Activated CD4-positive, alpha-beta memory T cell treated with anti-CD3 and anti-CD28 coated beads for 36 hours (primary cell): ENCODE data around the gene USP4. TPM values are rescaled to one million over a fixed set of nuclear protein-coding genes. Genes with fewer than 3 reads are reported as not detected.
"Not testable (repeated sequence)": the region's sequence is repeated elsewhere in the genome, so short reads cannot be mapped to it uniquely, and the experiment has no call there.

Experiments
- CTCF ChIA-PET: fragments of 350-600 bp; sonication (Branson Sonifier 250); formaldehyde crosslinking; loops from one replicate; lab custom pipeline; 2021; ENCODE audit warnings: antibody characterized with exemption, inconsistent platforms; lab: Charles Lee
- POLR2A ChIA-PET: fragments of 350-600 bp; sonication (Branson Sonifier 250); formaldehyde crosslinking; loops from one replicate; lab custom pipeline; 2021; ENCODE audit warnings: antibody characterized with exemption; lab: Charles Lee
- DNase-seq: peaks from one replicate; pipeline ENCODE4 v3.0.0-alpha.2; 2020
- H3K27ac Mint-ChIP-seq: one replicate; pipeline ENCODE4 v1.8.0; 2021; ENCODE audit warnings: mixed read lengths
- H3K27me3 Mint-ChIP-seq: one replicate; pipeline ENCODE4 v1.8.0; 2021; ENCODE audit warnings: mixed read lengths
- H3K36me3 Mint-ChIP-seq: one replicate; pipeline ENCODE4 v1.8.0; 2021; ENCODE audit warnings: mixed read lengths
- H3K4me1 Mint-ChIP-seq: one replicate; pipeline ENCODE4 v1.8.0; 2021; ENCODE audit warnings: low read depth, mixed read lengths
- H3K4me3 Mint-ChIP-seq: one replicate; pipeline ENCODE4 v1.8.0; 2021; ENCODE audit warnings: mild to moderate bottlenecking, mixed read lengths
- H3K9me3 Mint-ChIP-seq: one replicate; pipeline ENCODE4 v1.8.0; 2021; ENCODE audit warnings: mixed read lengths
- intact Hi-C: fragments of 100-400 bp; cut with micrococcal nuclease; formaldehyde crosslinking; loops from one replicate; pipeline ENCODE4 v1.15.1; 2023
- total RNA-seq, 2 experiments: library from RNA; stranded (reverse); gene quantifications; one replicate each; pipeline ENCODE4 v1.2.3, GENCODE V29; 2021

The USP4 gene
- total RNA-seq, 2 experiments from 2014 or later, result 79.4 to 79.7 TPM

- DNase-seq, result no peak
- Mint-ChIP-seq H3K9me3 (no peaks in the 10 kb centered on the region), H3K36me3 (peaks cover 55% of the 10 kb centered on the region), H3K27ac (peak overlapping the region; percentile 59), H3K4me1 (peaks cover 14% of the 10 kb centered on the region), H3K27me3 (no peaks in the 10 kb centered on the region), H3K4me3 (no peak overlapping the region)
- CTCF ChIA-PET, result interaction anchor here (1.0 kb wide), 1 partner anchor 79 kb away, joined by 4 read pairs; no protein-coding TSS in a partner anchor
- POLR2A ChIA-PET, result interaction anchor here (2.6 kb wide), 1 partner anchor 12 kb away, joined by 8 read pairs; no protein-coding TSS in a partner anchor
- intact Hi-C loops, result no loop called here
These were observed 30.9 kb upstream of the USP4 start for GRCh38 chr3:49370585-49371290.

GRCh38 chr3:49362561-49362960 is 22.7 kb upstream of the USP4 start:
- DNase-seq, result no peak
- H3K4me1 Mint-ChIP-seq, result peaks cover 15% of the 10 kb centered on the region
- H3K4me3 Mint-ChIP-seq, result no peak overlapping the region
- POLR2A ChIA-PET, result no interaction called here
- intact Hi-C loops, result no loop called here
- CTCF ChIA-PET, result interaction anchor here (1.1 kb wide), 2 partner anchors 22 to 191 kb away, joined by 3 to 5 read pairs; partner anchors contain the start of genes KLHDC8B and USP4
- no peaks in the 10 kb centered on the region for H3K9me3 Mint-ChIP-seq
- peaks cover 39% of the 10 kb centered on the region for H3K36me3 Mint-ChIP-seq
- H3K27ac Mint-ChIP-seq, result peak overlapping the region; percentile 62
- H3K27me3 Mint-ChIP-seq, result no peaks in the 10 kb centered on the region

- CTCF ChIA-PET, result interaction anchor here (1.3 to 5.9 kb wide), 3 partner anchors 20 to 90 kb away, joined by 3 to 39 read pairs (median 7); partner anchors contain the start of genes NICN1 and USP4
- DNase-seq, result no peak
- intact Hi-C loops, result loop anchor here (5.0 kb wide), 1 partner anchor 88 kb away; no protein-coding TSS in a partner anchor
- Mint-ChIP-seq H3K27ac (peak overlapping the region; percentile 90), H3K36me3 (peaks cover 44% of the 10 kb centered on the region), H3K27me3 (no peaks in the 10 kb centered on the region), H3K4me3 (peak overlapping the region; percentile 95), H3K4me1 (peaks cover 22% of the 10 kb centered on the region), H3K9me3 (no peaks in the 10 kb centered on the region)
- POLR2A ChIA-PET, result interaction anchor here (1.1 to 3.4 kb wide), 6 partner anchors 10 to 441 kb away, joined by 3 to 34 read pairs (median 6); partner anchors contain the start of genes ARIH2, RHOA, TCTA and USP4
These were observed 19.8 kb upstream of the USP4 start for GRCh38 chr3:49359623-49360022.

- H3K9me3 Mint-ChIP-seq, result no peaks in the 10 kb centered on the region
- H3K4me1 Mint-ChIP-seq, result peaks cover 22% of the 10 kb centered on the region
- H3K4me3 Mint-ChIP-seq, result peak overlapping the region; percentile 95
- peak overlapping the region; percentile 90 for H3K27ac Mint-ChIP-seq
- H3K27me3 Mint-ChIP-seq, result no peaks in the 10 kb centered on the region
- no peak for DNase-seq
- peaks cover 47% of the 10 kb centered on the region for H3K36me3 Mint-ChIP-seq
- POLR2A ChIA-PET, result interaction anchor here (1.1 to 3.4 kb wide), 7 partner anchors 10 to 440 kb away, joined by 3 to 34 read pairs (median 5); partner anchors contain the start of genes ARIH2, RHOA, TCTA and USP4
- intact Hi-C loops, result loop anchor here (1.0 to 5.0 kb wide), 3 partner anchors 19 to 88 kb away; partner anchors contain the start of genes TCTA and USP4
- CTCF ChIA-PET, result interaction anchor here (0.6 to 5.9 kb wide), 7 partner anchors 8 to 188 kb away, joined by 3 to 39 read pairs (median 5); partner anchors contain the start of genes KLHDC8B, NICN1 and USP4
These were observed 19.0 kb upstream of the USP4 start for GRCh38 chr3:49358884-49359225.

- POLR2A ChIA-PET, result interaction anchor here (1.1 to 3.4 kb wide), 8 partner anchors 11 to 440 kb away, joined by 3 to 34 read pairs (median 4); partner anchors contain the start of genes ARIH2, RHOA, TCTA and USP4
- no peaks in the 10 kb centered on the region for H3K9me3 Mint-ChIP-seq
These were observed 18.5 kb upstream of the USP4 start, which contains the start of gene GPX1 for GRCh38 chr3:49358217-49358883. Gene GPX1 (minus strand): TSS chr3:49358353. CDS start chr3:49358278, 75 bp downstream.

GRCh38 chr3:49357443-49358216 is 17.8 kb upstream of the USP4 start:
- H3K4me1 Mint-ChIP-seq, result peaks cover 25% of the 10 kb centered on the region
- DNase-seq, result peak; percentile 63
- not testable (repeated sequence) for H3K27me3 Mint-ChIP-seq, H3K9me3 Mint-ChIP-seq
- ChIA-PET POLR2A (interaction anchor here (1.1 to 3.4 kb wide), 6 partner anchors 13 to 113 kb away, joined by 3 to 34 read pairs (median 4); partner anchors contain the start of genes RHOA, TCTA and USP4), CTCF (interaction anchor here (1.1 to 5.9 kb wide), 3 partner anchors 18 to 187 kb away, joined by 4 to 39 read pairs (median 6); partner anchors contain the start of genes KLHDC8B and USP4)
- H3K4me3 Mint-ChIP-seq, result peak overlapping the region; percentile 95
- H3K36me3 Mint-ChIP-seq, result peaks cover 46% of the 10 kb centered on the region
- intact Hi-C loops, result loop anchor here (1.0 to 5.0 kb wide), 3 partner anchors 17 to 90 kb away; partner anchors contain the start of genes TCTA and USP4
- peak overlapping the region; percentile 92 for H3K27ac Mint-ChIP-seq

More at GRCh38 chr3:49358217-49358883, 18.5 kb upstream of the USP4 start, which contains the start of gene GPX1:
- Mint-ChIP-seq H3K4me3 (peak within 1 kb of the TSS; percentile 95), H3K36me3 (peaks cover 47% of the 10 kb centered on the region), H3K4me1 (peaks cover 22% of the 10 kb centered on the region), H3K27ac (peak within 1 kb of the TSS; percentile 92), H3K27me3 (no peaks in the 10 kb centered on the region)
- intact Hi-C loops, result loop anchor here (1.0 to 5.0 kb wide), 3 partner anchors 18 to 89 kb away; partner anchors contain the start of genes TCTA and USP4
- CTCF ChIA-PET, result interaction anchor here (0.6 to 5.9 kb wide), 8 partner anchors 9 to 187 kb away, joined by 3 to 39 read pairs (median 4); partner anchors contain the start of genes KLHDC8B, NICN1 and USP4
- peak; percentile 92 for DNase-seq

GRCh38 chr3:49357095-49357442 is 17.2 kb upstream of the USP4 start:
- POLR2A ChIA-PET, result interaction anchor here (1.1 to 3.4 kb wide), 3 partner anchors 18 to 114 kb away, joined by 3 to 34 read pairs (median 3); partner anchors contain the start of gene USP4
- not testable (repeated sequence) for H3K27me3 Mint-ChIP-seq, H3K9me3 Mint-ChIP-seq, DNase-seq
- Mint-ChIP-seq H3K36me3 (peaks cover 40% of the 10 kb centered on the region), H3K27ac (peak overlapping the region; percentile 92), H3K4me1 (peaks cover 28% of the 10 kb centered on the region), H3K4me3 (peak overlapping the region; percentile 95)
- intact Hi-C loops, result loop anchor here (5.0 kb wide), 1 partner anchor 90 kb away; no protein-coding TSS in a partner anchor
- CTCF ChIA-PET, result interaction anchor here (1.1 to 5.9 kb wide), 3 partner anchors 17 to 186 kb away, joined by 4 to 39 read pairs (median 6); partner anchors contain the start of genes KLHDC8B and USP4

GRCh38 chr3:49352890-49353421 is 13.1 kb upstream of the USP4 start:
- ChIA-PET POLR2A (interaction anchor here (2.0 kb wide), 1 partner anchor 13 kb away, joined by 7 read pairs; the partner anchor contains the start of gene USP4), CTCF (interaction anchor here (0.6 to 1.6 kb wide), 2 partner anchors 13 to 55 kb away, joined by 4 to 13 read pairs; partner anchors contain the start of gene USP4)
- Mint-ChIP-seq H3K9me3 (no peaks in the 10 kb centered on the region), H3K4me3 (no peak overlapping the region), H3K27me3 (no peaks in the 10 kb centered on the region), H3K4me1 (peaks cover 21% of the 10 kb centered on the region), H3K36me3 (peaks cover 19% of the 10 kb centered on the region), H3K27ac (no peak overlapping the region)
- DNase-seq, result no peak
- intact Hi-C loops, result no loop called here

GRCh38 chr3:49352281-49352680 is 12.4 kb upstream of the USP4 start:
- H3K27me3 Mint-ChIP-seq, result no peaks in the 10 kb centered on the region
- CTCF ChIA-PET, result interaction anchor here (1.0 to 1.6 kb wide), 2 partner anchors 12 to 97 kb away, joined by 3 to 13 read pairs; partner anchors contain the start of gene USP4
- peaks cover 21% of the 10 kb centered on the region for H3K4me1 Mint-ChIP-seq
- no peak for DNase-seq
- no peaks in the 10 kb centered on the region for H3K9me3 Mint-ChIP-seq
- H3K4me3 Mint-ChIP-seq, result no peak overlapping the region
- POLR2A ChIA-PET, result interaction anchor here (2.0 kb wide), 1 partner anchor 12 kb away, joined by 7 read pairs; the partner anchor contains the start of gene USP4
- peaks cover 15% of the 10 kb centered on the region for H3K36me3 Mint-ChIP-seq
- intact Hi-C loops, result no loop called here
- no peak overlapping the region for H3K27ac Mint-ChIP-seq

GRCh38 chr3:49351521-49352011 is 11.7 kb upstream of the USP4 start:
- Mint-ChIP-seq H3K36me3 (peaks cover 12% of the 10 kb centered on the region), H3K27ac (peak overlapping the region; percentile 71), H3K4me1 (peaks cover 20% of the 10 kb centered on the region), H3K27me3 (no peaks in the 10 kb centered on the region), H3K4me3 (no peak overlapping the region), H3K9me3 (no peaks in the 10 kb centered on the region)
- no peak for DNase-seq
- intact Hi-C loops, result no loop called here
- ChIA-PET POLR2A (interaction anchor here (1.2 to 2.0 kb wide), 2 partner anchors 12 to 58 kb away, joined by 4 to 7 read pairs; partner anchors contain the start of gene USP4), CTCF (interaction anchor here (0.8 to 1.6 kb wide), 3 partner anchors 11 to 98 kb away, joined by 3 to 13 read pairs (median 3); partner anchors contain the start of gene USP4)
